Fibroblast of mammary gland (primary cell): ENCODE results near the gene KLHL7.

Experiments
- DNase-seq: peaks from one replicate; pipeline ENCODE4 v3.0.0-alpha.2; 2010; ENCODE audit warnings: low read depth
- H3K4me3 ChIP-seq: 2 replicates; pipeline ENCODE4 v1.5.1; 2011; ENCODE audit warnings: low read depth, mild to moderate bottlenecking, low read length, moderate library complexity; ENCODE audit not compliant: control insufficient read depth
- CTCF ChIP-seq: conservative IDR thresholded peaks from 2 replicates; pipeline ENCODE4 v1.5.1; 2011; ENCODE audit warnings: low read depth, low read length, inconsistent platforms; ENCODE audit not compliant: control insufficient read depth, insufficient read depth

The KLHL7 gene

GRCh38 chr7:23204241-23204640 is 98.7 kb downstream of the KLHL7 start:
- no peak overlapping the region for H3K4me3 ChIP-seq
- DNase-seq: no peak
- TF ChIP-seq CTCF: no peak

GRCh38 chr7:23205577-23205908 is 100.0 kb downstream of the KLHL7 start:
- no peak overlapping the region for H3K4me3 ChIP-seq
- DNase-seq: no peak
- no peak for TF ChIP-seq CTCF

GRCh38 chr7:23205909-23206767 is 100.6 kb downstream of the KLHL7 start:
- H3K4me3 ChIP-seq: no peak overlapping the region
- DNase-seq: no peak
- TF ChIP-seq CTCF: no peak

- no peak for DNase-seq
- H3K4me3 ChIP-seq: no peak overlapping the region
- TF ChIP-seq CTCF: no peak
Observed at GRCh38 chr7:23207021-23207420, 101.4 kb downstream of the KLHL7 start.

- peak; percentile 25 for DNase-seq
- no peak for TF ChIP-seq CTCF
- no peak overlapping the region for H3K4me3 ChIP-seq
Observed at GRCh38 chr7:23207884-23208283, 102.3 kb downstream of the KLHL7 start.

GRCh38 chr7:23208316-23208715 is 102.7 kb downstream of the KLHL7 start:
- no peak for DNase-seq
- TF ChIP-seq CTCF: no peak
- H3K4me3 ChIP-seq: no peak overlapping the region
